Lower leg skin (tissue), 4 donors: ENCODE results near the gene DNASE1L2. TPM values are rescaled to one million over a fixed set of nuclear protein-coding genes. Genes with fewer than 3 reads are reported as not detected.

Source experiments
- DNase-seq, 2 donors: peaks; one replicate each; pipeline ENCODE4 v3.0.0-alpha.2; 2019; ENCODE audit warnings: low spot score in 2 of 2
- H3K4me3 ChIP-seq: fragments of 200-600 bp; sonication (generic); 2 replicates; pipeline ENCODE4 v1.5.1; 2017; ENCODE audit warnings: mild to moderate bottlenecking, low read depth; ENCODE audit not compliant: poor library complexity, severe bottlenecking
- POLR2A ChIP-seq, 2 donors: fragments of 450-650 bp; IDR thresholded peaks; one replicate each; pipeline ENCODE4 v1.6.1; 2016 to 2017; ENCODE audit warnings: antibody characterized with exemption in 2 of 2, mild to moderate bottlenecking in 1 of 2, moderate library complexity in 1 of 2
- WGBS, 2 donors: methylation state at CpG; one replicate each; pipeline ENCODE4 v1.1.5; 2018; 5-methylcytosine and 5-hydroxymethylcytosine counted together
- intact Hi-C: fragments of 100-400 bp; cut with DNase I; formaldehyde crosslinking; loops from one replicate; pipeline ENCODE4 v1.15.0; 2023; ENCODE audit warnings: low total_unique reads
- total RNA-seq, 4 donors: library from RNA; depleted of rRNA; stranded (reverse); fragments of >200 nt; gene quantifications; one replicate each; pipeline ENCODE4 v1.1.0, GENCODE V29; 2016
- TF ChIP-seq, protein P1 (sequence below), 3 donors: fragments of 450-650 bp; IDR thresholded peaks; one replicate each; pipeline ENCODE4 v1.5.1; 2016; ENCODE audit warnings: antibody characterized with exemption in 3 of 3, mild to moderate bottlenecking in 3 of 3, moderate library complexity in 2 of 3

DNASE1L2 gene
- total RNA-seq, 4 donors from 2014 or later = 39.8 to 93.3 (median 55.0) TPM

DNA sequence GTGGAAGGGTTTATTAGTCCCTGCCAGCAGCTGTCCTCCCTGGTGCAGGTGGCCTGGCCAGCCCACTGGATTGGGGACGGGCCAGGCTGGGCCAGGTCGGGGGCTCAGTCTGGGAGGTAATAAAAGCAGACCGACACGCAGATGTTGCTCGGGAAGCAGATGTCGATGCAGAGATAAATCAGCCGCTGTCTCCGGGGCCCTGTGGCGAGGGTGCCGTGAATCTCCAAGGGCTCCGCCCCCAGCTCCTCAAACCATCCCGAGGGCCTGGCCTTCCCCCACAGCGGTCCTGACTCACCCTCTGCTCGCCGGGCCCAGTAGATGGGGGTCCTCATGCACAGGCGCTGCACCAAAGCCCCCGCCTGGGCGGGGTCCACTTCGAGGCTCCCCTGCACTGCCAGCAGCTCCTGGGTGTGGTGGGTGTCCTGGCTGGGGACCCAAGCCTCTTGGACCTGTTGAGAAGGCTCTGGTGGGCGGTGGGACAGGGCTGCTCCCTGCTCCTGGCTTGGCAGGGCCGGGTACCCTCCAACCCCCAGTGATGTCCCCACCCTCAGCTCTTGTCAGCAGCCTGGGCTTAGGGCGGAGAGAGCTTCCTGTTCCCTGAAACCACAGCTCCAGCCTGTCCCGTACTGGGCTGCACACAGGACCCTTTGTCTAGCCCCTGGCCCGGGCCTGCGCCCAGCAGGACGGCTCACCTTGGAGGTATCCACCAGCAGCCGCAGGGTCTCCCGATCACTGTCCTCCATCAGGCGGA lies 26.8 kb upstream of the DNASE1L2 start:
- H3K4me3 ChIP-seq = no peak overlapping the region
- TF ChIP-seq, protein P1, sequence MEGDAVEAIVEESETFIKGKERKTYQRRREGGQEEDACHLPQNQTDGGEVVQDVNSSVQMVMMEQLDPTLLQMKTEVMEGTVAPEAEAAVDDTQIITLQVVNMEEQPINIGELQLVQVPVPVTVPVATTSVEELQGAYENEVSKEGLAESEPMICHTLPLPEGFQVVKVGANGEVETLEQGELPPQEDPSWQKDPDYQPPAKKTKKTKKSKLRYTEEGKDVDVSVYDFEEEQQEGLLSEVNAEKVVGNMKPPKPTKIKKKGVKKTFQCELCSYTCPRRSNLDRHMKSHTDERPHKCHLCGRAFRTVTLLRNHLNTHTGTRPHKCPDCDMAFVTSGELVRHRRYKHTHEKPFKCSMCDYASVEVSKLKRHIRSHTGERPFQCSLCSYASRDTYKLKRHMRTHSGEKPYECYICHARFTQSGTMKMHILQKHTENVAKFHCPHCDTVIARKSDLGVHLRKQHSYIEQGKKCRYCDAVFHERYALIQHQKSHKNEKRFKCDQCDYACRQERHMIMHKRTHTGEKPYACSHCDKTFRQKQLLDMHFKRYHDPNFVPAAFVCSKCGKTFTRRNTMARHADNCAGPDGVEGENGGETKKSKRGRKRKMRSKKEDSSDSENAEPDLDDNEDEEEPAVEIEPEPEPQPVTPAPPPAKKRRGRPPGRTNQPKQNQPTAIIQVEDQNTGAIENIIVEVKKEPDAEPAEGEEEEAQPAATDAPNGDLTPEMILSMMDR (IDR thresholded peaks at IDR 0.05) = no peak
- no peak for TF ChIP-seq POLR2A (IDR thresholded peaks at IDR 0.05)
- no peak for DNase-seq
- WGBS, 2 donors = 78 to 82% methylated on average over 21 of the region's 29 CpGs
- intact Hi-C loops = no loop called here

DNA sequence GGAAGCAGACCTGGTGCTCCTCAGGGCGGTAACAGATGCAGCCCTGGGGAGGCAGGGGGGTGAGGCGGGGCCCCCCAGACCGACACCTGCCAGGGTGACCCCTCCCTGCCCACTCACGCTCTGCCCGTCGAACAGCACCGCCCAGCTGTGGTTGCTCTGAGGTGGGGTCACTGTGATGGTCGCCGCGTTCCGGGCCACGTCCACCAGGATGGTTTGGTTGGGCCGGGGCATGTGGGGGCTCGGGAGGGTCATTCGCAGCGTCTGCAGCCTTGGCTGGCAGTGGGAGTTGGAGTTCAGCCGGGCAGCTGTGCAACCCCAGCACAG lies 26.3 kb upstream of the DNASE1L2 start:
- intact Hi-C loops = no loop called here
- DNase-seq = no peak
- no peak for TF ChIP-seq POLR2A (IDR thresholded peaks at IDR 0.05)
- TF ChIP-seq, protein P1 (IDR thresholded peaks at IDR 0.05) = no peak
- 87% methylated on average over 4 to 9 of the region's 17 CpGs for WGBS, 2 donors
- no peak overlapping the region for H3K4me3 ChIP-seq

DNA sequence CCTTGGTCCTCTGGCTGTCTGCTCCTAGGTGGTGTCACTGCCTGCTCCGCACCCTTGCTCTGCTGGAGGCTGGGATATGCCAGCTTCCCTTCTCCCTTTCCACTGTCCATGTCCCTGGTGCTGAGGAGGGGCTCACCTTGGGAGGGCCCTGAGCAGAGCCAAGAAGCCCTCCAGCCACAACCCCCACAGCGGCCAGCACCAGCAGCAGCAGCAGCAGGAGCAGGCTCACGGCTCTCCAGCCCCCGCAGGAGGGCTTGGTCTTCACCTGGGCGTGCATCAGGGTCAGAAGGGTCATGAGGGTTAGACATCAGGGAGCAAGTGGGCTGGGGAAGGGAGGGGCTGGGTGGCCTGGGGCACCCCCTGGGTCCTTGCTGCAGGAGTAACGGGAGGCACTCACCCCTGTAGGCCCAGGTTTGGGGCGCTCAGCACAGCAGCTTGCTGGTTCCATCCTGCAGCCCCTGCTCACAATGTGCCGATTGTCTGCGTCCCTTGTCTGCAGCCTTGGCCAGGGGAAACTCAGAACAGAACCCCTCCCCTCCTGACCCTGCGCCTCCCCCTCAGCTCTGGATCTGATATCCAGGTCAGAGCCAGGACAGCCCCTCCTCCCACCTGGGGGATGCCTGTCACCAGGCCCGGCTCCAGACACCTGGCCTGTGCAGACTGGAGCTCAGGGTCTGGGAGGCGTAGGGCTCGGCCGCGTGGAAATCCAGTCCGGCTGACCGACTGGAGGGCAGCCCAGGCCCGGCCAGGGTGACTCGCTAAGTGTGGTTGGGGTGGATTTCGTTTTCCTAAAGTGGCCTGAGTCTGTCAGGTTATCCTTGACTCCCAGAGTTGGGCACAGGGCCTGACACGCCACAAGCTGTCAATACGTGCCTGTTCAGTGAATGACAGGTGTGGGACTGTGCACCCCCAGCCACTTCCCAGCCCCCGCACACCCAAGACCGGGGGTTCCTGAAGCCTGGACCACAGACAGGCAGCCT lies 25.6 kb upstream of the DNASE1L2 start, which contains the start of gene BRICD5:
Gene BRICD5 (minus strand): TSS at position 478 of the 980 bp plus-strand sequence. CDS start 30 bp downstream, at position 448.
- intact Hi-C loops = no loop called here
- TF ChIP-seq POLR2A (IDR thresholded peaks at IDR 0.05) = no peak
- TF ChIP-seq, protein P1 (IDR thresholded peaks at IDR 0.05) = no peak
- WGBS, 2 donors = 68 to 77% methylated on average over 19 to 23 of the region's 24 CpGs
- DNase-seq = no peak
- H3K4me3 ChIP-seq = no peak within 1 kb of the TSS

DNA sequence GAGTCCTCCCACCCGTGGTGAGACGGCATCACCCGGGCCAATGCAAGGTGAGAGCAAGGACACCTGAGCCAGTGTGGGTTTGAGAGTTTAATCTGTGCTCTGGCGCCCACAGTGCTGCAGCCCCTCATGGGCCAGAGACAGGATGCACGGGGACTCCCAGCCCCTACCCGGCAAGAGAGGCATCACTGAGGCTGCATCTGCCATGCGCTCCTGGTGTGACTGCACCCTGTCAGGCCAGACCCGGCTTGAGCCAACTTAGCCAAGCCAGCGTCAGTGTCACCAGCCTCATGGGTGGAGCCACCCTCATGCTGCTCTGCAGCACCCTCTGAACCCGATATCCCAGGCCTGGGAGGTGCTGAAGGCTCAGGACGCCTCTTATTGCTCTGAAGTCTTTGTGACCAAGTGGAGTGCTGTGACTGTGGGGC lies 24.3 kb upstream of the DNASE1L2 start:
- TF ChIP-seq, protein P1 (IDR thresholded peaks at IDR 0.05) = no peak
- TF ChIP-seq POLR2A (IDR thresholded peaks at IDR 0.05) = no peak
- WGBS, 2 donors = 54 to 70% methylated on average over 9 to 10 of the region's 11 CpGs
- intact Hi-C loops = no loop called here
- DNase-seq = no peak
- no peak overlapping the region for H3K4me3 ChIP-seq

DNA sequence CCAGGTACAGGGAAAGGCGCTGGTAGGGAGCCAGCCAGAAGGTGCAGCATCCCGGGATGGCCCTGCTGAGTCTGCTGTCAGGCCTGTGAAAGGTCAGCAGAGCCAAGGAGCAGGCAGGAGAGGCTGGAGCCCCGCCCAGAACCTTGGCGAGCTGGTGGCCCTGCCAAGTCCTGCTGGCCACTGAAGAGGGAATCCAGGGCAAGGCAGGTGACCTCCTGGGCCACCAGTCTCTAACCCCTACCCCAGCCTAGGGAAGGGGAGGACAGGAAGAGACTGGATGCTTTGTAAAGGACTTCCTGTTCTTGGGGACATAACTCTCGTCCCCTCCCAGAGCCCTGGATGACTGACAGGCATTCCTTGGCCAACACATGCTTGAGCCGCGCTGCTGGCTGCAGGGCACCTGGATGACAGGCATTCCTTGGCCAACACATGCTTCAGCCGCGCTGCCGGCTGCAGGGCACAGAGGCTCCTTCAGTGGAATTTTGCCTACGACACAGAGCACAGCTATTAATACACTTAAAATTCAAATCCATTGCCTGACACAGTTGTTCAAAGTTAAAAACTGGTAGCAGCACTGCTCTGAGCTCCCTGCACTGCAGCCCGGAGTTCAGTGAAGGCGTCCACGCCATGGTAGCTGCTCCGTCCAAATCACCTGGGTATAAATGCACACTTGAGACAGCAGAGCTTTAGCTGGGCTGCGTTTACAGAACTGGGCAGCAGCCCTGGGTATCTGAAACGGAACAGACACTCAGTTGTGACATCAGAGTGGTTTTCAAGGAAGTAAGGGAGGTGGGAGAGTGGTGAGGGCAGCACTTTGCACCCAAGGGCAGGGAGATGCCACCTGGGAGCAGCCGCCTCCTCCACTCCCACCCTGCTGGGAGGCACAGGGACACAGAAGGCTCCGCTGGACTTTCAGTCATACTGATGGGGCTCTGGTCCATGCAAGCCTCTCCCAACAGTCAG lies 23.6 kb upstream of the DNASE1L2 start:
- TF ChIP-seq, protein P1 (IDR thresholded peaks at IDR 0.05) = no peak
- no peak for TF ChIP-seq POLR2A (IDR thresholded peaks at IDR 0.05)
- 44 to 59% methylated on average over 17 to 19 of the region's 19 CpGs for WGBS, 2 donors
- intact Hi-C loops = no loop called here
- no peak overlapping the region for H3K4me3 ChIP-seq
- DNase-seq = no peak
